Parathyroid adenoma (tissue), 2 donors: Measurements from ENCODE around the gene DYSF.

Experiments
- H2AFZ ChIP-seq: fragments of 300-600 bp; sonication (generic); one replicate; pipeline ENCODE4 v1.7.0; 2017; ENCODE audit warnings: antibody characterized with exemption, mild to moderate bottlenecking
- H3K27ac ChIP-seq: fragments of 300-600 bp; sonication (generic); one replicate; pipeline ENCODE4 v1.7.0; 2017
- H3K27me3 ChIP-seq: fragments of 300-600 bp; sonication (generic); one replicate; pipeline ENCODE4 v1.7.0; 2017; ENCODE audit warnings: low read length; ENCODE audit not compliant: control insufficient read depth, insufficient read depth
- H3K36me3 ChIP-seq: fragments of 300-600 bp; sonication (generic); one replicate; pipeline ENCODE4 v1.7.0; 2017; ENCODE audit warnings: low read length; ENCODE audit not compliant: control insufficient read depth, insufficient read depth
- H3K4me1 ChIP-seq: fragments of 300-600 bp; sonication (generic); one replicate; pipeline ENCODE4 v1.7.0; 2017; ENCODE audit warnings: control low read depth
- H3K4me2 ChIP-seq: fragments of 300-600 bp; sonication (generic); one replicate; pipeline ENCODE4 v1.7.0; 2017; ENCODE audit warnings: low read length
- H3K4me3 ChIP-seq: fragments of 300-600 bp; sonication (generic); one replicate; pipeline ENCODE4 v1.7.0; 2017; ENCODE audit warnings: low read depth, low read length
- H3K79me2 ChIP-seq: fragments of 300-600 bp; sonication (generic); one replicate; pipeline ENCODE4 v1.7.0; 2017; ENCODE audit warnings: control low read depth
- H3K9ac ChIP-seq: fragments of 300-600 bp; sonication (generic); one replicate; pipeline ENCODE4 v1.7.0; 2017; ENCODE audit warnings: mild to moderate bottlenecking
- H3K9me3 ChIP-seq: fragments of 300-600 bp; sonication (generic); one replicate; pipeline ENCODE4 v1.7.0; 2017; ENCODE audit warnings: low read length; ENCODE audit not compliant: control insufficient read depth
- TF ChIP-seq, protein P1 (sequence below): fragments of 300-600 bp; sonication (generic); IDR thresholded peaks from one replicate; pipeline ENCODE4 v1.7.0; 2017; ENCODE audit warnings: antibody characterized with exemption, mild to moderate bottlenecking
- donor health status: primary hyperparathyroidism.

Gene DYSF

GRCh38 chr2:71711133-71711855 is 257.9 kb downstream of the DYSF start:
- no peak overlapping the region for H3K4me2 ChIP-seq
- no peak overlapping the region for H3K4me3 ChIP-seq
- TF ChIP-seq, protein P1, sequence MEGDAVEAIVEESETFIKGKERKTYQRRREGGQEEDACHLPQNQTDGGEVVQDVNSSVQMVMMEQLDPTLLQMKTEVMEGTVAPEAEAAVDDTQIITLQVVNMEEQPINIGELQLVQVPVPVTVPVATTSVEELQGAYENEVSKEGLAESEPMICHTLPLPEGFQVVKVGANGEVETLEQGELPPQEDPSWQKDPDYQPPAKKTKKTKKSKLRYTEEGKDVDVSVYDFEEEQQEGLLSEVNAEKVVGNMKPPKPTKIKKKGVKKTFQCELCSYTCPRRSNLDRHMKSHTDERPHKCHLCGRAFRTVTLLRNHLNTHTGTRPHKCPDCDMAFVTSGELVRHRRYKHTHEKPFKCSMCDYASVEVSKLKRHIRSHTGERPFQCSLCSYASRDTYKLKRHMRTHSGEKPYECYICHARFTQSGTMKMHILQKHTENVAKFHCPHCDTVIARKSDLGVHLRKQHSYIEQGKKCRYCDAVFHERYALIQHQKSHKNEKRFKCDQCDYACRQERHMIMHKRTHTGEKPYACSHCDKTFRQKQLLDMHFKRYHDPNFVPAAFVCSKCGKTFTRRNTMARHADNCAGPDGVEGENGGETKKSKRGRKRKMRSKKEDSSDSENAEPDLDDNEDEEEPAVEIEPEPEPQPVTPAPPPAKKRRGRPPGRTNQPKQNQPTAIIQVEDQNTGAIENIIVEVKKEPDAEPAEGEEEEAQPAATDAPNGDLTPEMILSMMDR = no peak
- no peaks in the 10 kb centered on the region for H3K4me1 ChIP-seq
- no peaks in the 10 kb centered on the region for H3K36me3 ChIP-seq
- no peaks in the 10 kb centered on the region for H3K9me3 ChIP-seq
- no peaks in the 10 kb centered on the region for H3K79me2 ChIP-seq
- no peak overlapping the region for H2AFZ ChIP-seq
- H3K9ac ChIP-seq = no peak overlapping the region
- H3K27me3 ChIP-seq = no peaks in the 10 kb centered on the region
- no peak overlapping the region for H3K27ac ChIP-seq

- Histone ChIP-seq H3K9me3 (no peaks in the 10 kb centered on the region), H3K4me2 (no peak overlapping the region), H3K27me3 (no peaks in the 10 kb centered on the region), H3K79me2 (no peaks in the 10 kb centered on the region), H3K4me1 (no peaks in the 10 kb centered on the region), H3K9ac (no peak overlapping the region), H3K36me3 (no peaks in the 10 kb centered on the region), H2AFZ (no peak overlapping the region), H3K4me3 (no peak overlapping the region), H3K27ac (no peak overlapping the region)
- TF ChIP-seq, protein P1 = no peak
Observed at GRCh38 chr2:71712158-71712818, 258.9 kb downstream of the DYSF start.

GRCh38 chr2:71713581-71714580 is 260.5 kb downstream of the DYSF start:
- Histone ChIP-seq H2AFZ (no peak overlapping the region), H3K9ac (no peak overlapping the region), H3K79me2 (no peaks in the 10 kb centered on the region), H3K4me3 (no peak overlapping the region), H3K4me1 (no peaks in the 10 kb centered on the region), H3K9me3 (no peaks in the 10 kb centered on the region), H3K36me3 (no peaks in the 10 kb centered on the region), H3K27ac (no peak overlapping the region), H3K27me3 (no peaks in the 10 kb centered on the region), H3K4me2 (no peak overlapping the region)
- TF ChIP-seq, protein P1 = no peak

DNA sequence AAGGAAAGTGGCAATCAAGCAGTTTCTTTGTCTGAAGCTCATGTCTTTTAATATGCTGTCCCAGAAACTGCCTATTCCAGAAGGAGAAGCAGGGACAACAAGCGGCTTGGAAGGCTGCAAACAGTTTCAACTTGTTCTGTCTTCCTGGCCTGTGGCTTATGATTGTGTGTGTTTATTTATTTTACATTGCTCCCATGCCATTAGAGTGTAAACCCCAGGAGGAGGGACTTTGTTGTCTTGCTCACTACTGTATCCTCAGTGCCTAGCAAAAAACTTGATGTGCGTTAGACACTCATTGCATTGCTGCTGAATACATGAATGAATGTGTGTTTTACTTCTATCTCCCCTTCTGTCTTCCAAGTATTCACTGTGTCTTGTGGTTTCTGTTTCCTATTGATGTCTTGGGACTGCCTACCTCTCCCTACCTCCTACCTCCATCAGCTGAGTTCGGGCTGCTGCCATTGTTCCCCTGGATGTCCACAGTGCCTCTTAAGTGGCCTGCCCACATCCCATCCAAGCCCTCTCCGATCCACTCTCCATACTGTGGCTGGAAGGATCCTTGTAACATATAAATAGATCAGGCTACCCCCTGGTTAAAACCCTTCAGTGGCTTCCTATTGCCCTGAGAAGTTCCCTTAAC is 261.4 kb downstream of the DYSF start:
- no peak overlapping the region for H3K9ac ChIP-seq
- no peaks in the 10 kb centered on the region for H3K27me3 ChIP-seq
- no peak overlapping the region for H3K4me3 ChIP-seq
- TF ChIP-seq, protein P1 = no peak
- no peaks in the 10 kb centered on the region for H3K36me3 ChIP-seq
- no peaks in the 10 kb centered on the region for H3K4me1 ChIP-seq
- H3K27ac ChIP-seq = no peak overlapping the region
- no peak overlapping the region for H3K4me2 ChIP-seq
- no peaks in the 10 kb centered on the region for H3K79me2 ChIP-seq
- H3K9me3 ChIP-seq = no peaks in the 10 kb centered on the region
- no peak overlapping the region for H2AFZ ChIP-seq
